Endothelial cell of hepatic sinusoid (primary cell): ENCODE measurements around the gene PNKD.

Source experiments
- in situ Hi-C: cut with HindIII; loops from 2 replicates; pipeline ENCODE4 v1.10.0; 2017; ENCODE audit warnings: low sequenced_read_pairs

PNKD gene

DNA sequence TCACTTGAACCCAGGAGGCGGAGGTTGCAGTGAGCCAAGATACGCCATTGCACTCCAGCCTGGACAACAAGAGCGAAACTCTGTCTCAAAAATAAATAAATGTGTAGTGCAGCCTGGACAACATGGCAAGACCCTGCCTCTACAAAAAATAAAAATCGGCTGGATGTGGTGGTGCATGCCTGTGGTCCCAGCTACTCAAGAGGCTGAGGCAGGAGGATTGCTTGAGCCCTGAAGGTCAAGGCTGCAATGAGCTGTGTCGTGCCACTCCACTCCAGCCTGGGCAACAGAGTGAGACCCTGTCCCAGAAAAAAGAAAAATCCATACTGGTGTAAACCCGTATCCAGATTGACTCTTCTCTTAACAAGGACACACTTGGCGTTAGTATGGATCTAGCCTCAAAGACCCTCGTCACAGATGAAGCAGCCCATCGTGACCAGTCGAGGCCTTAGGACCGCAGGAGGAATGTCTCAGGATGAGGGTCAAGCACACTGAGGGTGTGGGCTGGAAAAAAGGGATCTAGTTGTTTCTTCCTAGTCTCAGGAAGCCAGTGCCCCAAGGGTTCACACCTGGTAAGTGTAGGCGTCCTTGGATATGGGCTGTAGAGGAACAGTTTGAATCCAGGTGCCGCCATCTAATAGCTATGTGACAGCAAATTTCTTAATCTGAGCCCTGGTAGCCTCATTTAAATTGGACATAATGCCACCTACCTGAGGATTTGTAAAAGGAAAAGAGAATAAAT is 13.5 kb upstream of the PNKD start:
- in situ Hi-C loops: no loop called here

DNA sequence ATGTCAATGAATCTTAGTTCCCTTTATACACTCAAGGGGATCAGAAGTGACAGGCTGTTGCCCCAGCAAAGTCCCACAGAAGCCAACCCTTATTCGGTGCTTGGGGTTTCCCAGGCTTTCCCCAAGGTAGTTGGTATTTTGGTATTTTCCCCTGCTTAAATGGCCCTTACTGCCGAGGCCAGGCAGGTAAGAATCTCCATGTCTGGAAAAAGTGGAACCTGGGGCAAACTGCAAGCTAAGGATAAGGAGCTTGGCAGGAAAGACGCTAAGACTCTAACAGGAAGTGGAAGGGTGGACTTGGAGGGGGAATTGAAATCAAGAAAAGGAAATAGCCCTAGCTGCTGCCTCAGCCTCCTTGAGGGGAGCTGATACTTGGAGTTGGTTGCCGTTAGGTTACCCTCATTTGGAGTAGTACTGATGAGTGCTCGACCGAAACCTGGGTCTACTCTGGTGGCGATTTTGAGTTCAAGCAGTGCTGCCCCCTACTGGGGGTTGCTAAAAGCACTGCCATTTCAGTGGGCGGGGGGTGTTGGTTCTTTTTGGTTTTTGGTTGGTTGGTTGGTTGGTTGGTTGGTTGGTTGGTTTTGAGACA is 12.8 kb upstream of the PNKD start:
- in situ Hi-C loops: no loop called here

DNA sequence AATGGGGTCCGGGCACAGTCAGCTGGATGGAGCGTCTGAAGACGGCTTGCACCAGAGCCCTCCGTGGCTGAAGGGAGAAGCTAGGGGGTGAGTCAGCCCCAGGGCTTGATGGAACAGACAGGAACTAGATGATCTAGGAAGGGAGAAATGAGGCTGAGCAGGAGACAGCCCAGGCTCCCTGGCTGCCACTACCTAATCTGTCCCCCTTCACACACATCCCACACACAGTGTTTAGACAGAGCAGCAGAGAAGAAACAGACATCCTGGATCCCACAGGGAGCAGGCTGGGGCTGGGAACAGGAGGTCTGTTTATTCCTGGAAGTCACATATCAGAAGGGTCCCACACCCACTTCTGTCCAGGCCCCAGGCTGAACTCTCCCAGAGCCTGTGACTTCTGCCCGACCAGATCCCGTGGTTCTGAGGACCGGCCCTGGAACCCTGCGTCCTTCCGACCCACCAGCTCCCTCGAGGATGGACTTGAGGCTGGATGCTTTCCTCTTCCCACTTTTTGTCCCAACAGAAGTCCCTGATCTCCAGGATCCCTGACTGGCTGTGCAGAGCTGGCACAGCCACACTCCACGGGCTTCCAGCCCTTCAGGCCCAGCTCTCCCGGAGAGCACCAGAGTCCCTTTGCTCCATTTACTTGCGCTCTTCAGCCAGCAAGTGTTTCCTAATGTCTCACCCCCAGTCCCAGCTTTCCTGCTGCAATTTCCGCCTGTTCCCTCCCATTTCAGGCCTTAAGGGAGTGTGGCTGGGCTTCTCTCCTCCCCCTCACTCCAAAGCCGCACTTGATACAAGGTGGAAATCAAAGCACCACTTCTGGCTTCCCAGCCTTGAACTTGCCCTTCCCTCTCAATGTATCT is 11.0 kb upstream of the PNKD start:
- in situ Hi-C loops: no loop called here

DNA sequence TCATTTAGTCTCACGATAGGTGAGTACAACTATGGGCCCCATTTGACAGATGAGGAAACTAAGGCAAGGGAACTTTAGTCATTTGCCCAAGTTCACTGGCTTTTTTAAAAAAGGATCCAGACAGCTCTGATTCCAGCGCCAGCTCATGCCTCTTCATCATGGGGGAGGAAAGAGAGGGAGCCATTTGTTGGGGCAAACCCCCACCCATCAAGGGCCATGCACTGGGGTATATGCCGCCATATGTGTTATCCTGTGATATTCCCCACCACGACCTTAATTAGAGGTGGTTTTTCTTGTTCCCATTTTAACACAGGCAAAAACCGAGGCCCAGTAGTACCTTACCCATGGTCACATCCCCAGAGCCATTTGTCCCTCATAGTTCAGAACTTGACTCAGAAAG is 10.2 kb upstream of the PNKD start:
- in situ Hi-C loops: no loop called here

DNA sequence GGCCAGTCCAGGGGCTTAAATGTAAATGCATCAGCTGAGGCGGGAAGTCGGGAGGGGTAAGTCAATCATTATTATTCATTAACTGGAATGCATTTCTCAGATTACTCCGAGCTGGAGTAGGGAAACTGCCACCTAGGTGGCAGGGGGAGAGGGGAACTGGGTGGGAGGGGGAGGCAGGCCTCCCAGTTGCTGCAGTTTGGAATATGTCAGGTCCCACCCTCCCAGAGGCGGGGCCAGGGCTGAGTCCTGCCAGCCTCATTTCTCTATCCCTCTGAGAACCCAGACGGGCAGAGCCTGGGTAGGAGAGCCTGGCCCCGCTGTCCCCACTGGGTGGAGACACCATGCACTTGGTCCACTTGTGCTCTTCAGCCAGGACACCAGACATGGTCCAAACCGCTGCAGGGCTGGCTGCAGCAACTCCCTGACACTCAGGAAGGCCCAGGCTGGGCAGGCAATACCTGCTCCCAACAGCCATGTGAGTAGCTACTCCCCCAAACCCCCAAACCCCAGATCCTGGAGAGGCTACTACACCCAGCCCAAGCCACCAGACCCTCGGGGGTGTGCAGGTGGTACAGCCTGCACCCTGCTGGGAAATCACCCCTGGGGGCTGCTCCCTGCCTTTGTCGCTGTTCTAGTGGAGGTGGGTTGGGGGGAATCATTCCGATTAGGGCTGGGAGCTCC is 9.4 kb upstream of the PNKD start, which contains the start of gene GPBAR1:
Gene GPBAR1 (plus strand): TSS at position 274 of the 681 bp plus-strand sequence. CDS start 1,710 bp downstream, outside the sequence.
- in situ Hi-C loops: no loop called here

DNA sequence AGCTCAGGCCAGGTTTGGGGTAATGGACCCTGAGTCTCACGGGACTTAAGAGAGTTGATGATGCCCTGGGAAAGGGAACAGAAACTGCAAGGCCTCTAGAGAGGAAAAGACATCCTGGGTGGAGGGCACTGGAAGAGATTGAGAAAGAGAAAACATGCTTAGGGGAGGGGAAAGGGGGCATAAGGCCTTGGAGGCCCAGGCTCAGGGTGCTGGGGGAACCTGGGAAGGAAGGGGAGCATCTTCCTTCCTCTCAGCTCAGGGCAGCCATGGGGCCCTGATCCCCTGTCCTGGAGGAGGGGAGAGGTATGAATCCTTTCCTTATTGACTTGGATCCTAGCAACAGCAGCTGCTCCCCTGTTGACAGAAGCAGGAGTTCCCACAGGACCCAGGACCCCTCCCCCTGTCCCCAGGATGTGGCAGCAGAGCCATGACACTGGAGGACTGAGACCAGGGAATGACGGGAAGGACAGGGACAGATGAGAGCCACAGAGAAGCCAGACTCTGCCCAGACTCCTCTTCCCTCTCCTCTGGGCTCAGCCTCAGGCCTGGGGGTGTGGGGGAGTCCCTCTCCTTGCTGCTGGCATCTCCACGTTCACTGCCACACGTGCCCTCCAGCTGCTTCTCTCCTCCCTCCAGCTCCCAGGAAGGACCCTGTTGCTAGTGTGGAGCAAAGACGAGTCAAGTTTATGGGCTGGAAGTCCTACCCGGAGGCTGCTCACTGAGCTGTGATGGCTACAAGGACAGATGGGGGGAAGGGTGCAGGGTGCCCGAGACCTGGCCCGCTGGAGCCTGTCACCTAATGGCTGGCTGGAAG is 8.7 kb upstream of the PNKD start:
- in situ Hi-C loops: no loop called here

DNA sequence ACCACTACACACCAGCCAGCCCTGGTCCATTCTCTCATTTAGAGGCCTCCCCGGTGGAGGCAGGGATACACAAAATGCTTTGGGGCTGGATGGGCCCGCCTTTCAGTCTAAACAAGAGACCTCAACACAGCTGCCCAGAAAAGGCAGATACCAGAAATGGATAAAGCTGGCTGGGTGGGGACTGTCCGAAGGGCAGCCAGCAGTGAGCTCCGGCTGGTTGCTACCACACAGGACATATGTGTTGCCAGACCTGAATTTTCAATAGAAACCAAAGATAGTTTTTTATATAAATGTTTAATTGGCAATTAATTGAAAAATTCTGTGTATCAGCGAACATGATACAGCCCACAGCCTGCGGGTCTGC is 8.1 kb upstream of the PNKD start:
- in situ Hi-C loops: no loop called here

DNA sequence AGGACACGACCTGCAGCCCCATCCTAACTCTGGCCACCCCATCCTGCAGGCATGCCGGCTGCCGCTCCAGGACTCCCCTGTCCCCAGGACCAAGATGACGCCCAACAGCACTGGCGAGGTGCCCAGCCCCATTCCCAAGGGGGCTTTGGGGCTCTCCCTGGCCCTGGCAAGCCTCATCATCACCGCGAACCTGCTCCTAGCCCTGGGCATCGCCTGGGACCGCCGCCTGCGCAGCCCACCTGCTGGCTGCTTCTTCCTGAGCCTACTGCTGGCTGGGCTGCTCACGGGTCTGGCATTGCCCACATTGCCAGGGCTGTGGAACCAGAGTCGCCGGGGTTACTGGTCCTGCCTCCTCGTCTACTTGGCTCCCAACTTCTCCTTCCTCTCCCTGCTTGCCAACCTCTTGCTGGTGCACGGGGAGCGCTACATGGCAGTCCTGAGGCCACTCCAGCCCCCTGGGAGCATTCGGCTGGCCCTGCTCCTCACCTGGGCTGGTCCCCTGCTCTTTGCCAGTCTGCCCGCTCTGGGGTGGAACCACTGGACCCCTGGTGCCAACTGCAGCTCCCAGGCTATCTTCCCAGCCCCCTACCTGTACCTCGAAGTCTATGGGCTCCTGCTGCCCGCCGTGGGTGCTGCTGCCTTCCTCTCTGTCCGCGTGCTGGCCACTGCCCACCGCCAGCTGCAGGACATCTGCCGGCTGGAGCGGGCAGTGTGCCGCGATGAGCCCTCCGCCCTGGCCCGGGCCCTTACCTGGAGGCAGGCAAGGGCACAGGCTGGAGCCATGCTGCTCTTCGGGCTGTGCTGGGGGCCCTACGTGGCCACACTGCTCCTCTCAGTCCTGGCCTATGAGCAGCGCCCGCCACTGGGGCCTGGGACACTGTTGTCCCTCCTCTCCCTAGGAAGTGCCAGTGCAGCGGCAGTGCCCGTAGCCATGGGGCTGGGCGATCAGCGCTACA is 7.4 kb upstream of the PNKD start:
- in situ Hi-C loops: no loop called here

DNA sequence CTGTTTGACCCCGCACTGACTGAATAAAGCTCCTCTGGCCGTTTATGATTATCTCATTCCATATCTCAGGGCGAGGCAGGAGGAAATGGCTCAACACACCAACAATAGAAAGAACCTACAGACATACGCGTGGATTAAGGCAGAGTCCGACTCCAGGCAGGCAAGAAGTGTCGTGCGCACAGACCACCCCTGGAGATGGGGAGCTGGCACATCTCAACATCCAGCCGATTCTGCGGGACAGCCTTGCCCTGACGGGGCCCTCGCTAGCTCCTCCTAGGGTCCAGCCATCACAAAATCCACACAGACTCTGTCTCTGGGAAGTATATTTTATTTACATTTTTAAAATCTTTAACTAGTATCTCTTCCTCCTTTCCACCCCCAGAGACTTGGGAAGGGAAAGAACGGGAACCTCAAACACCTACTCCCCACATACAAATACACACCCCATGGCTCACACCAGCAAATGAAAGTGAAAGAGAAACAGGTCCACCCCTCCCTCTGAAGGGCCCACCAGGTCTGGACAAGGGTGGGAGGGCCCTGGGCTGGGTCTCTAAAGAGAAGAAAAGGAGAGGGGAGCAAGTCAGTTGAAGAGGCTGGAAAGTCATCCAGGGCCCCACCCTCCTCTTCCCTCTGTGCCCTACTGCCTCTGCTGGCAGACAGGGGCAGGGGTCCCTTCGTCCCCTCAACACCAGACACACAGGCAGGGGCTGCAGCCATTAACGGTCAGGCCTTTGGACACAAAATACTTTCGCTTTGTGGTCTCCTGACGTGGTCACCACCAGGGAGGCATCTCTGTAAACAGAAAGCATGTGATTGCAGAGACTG is 6.3 kb upstream of the PNKD start:
- in situ Hi-C loops: no loop called here

DNA sequence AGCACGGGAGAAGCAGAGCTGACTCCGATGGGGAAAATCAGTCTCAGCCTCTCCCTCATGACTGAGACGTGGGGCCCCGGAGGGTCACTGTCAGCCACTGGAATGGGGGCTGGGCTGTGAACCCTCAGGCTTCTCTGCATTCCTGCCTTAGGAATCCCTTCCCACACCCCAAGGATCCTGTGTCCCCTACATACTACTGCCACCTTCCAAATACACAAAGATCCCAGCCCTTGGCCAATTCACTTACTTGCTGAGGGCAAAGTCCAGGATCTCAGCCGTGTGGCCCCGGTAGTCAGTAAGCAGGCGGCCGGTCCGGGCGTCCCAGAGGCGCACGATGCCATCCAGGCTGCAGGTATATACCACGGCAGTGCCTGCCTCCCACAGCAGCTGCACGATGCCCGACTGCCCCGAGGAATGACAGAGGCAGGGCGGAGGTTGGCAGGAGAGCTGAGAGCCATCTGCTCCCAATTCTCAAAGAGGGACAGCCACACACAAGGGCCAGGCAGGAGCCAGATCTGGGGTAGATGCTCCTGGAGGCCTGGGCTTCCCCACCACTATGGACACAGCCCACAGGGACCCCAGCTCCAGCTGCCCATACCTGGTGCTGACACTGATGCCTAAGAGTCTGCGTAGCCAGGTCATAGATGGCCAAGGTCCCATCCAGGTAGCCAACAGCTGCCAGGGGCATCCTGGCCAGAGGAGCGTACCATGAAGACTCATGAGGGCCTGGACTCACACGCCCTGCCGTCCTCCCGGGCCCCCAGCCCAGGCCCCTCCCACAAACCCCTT is 5.4 kb upstream of the PNKD start:
- in situ Hi-C loops: no loop called here

DNA sequence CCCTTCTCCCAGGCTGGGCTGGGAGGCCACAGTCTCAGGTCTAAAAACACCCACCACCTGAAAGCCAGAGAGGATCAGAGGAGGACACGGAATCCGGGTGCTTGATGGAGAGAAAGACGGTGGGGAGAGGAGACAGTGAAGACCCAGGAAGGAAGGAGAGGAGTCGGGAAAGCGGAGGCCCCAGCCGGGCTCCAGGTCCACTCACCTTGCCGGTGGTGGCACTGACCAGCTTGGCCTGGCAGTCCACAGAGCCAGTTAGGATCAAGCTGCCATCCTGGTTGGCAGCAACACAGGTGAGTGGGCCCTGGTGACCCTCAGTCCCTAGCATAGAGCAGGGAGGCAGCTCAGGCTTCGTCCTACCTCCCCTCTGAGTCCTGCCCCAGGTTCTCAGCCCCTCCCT is 4.7 kb upstream of the PNKD start:
- in situ Hi-C loops: no loop called here

DNA sequence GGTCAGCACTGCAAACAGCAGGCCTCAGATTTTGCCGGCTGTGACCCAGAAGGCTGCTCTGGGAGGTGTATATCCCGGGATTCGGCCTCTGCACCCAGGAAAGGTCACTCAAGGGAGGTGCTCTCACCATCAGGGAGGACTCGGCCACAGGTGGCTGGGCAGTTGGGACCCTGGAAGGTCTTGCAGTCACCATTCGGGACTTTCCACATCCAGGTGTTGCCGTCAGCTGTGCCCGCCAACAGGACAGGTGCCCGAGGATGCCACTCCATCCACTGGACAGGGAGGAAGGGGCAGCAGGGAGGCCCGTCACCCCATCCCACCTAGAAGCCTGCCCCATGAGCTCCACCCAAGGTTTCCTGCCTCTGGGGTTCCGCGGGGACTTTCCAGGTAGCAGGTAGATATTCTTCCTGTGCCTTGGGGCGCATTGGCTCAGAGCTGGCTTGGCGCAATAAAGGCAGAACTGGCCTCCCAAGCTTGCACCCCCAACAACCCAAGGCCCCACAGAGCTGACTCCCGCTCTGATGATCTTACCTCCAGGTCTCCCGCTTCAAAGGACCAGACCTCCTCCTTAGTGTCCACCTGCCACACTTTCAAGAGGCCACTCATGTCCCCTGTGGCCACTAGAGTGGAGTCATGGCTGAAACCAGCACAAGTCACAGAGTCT is 3.9 kb upstream of the PNKD start:
- in situ Hi-C loops: no loop called here

DNA sequence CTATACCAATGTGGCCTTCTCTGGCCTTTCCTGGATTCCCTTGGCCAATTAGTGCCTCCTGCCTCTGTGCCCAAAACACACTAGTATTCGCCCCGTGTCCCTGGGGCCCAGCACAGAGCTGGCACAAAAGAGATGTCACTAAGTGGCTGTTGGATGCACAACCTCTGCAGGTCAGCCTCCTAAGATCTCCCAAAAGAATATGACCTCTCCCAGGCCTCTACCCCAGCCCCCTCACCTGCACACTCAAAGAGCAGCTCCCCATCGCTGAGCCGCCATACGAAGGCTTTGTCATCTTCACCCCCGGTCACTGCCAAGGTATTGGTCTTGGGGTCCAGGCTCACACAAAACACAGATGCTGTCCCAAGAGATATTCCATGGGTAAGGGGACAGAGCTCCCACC is 3.1 kb upstream of the PNKD start:
- in situ Hi-C loops: no loop called here

DNA sequence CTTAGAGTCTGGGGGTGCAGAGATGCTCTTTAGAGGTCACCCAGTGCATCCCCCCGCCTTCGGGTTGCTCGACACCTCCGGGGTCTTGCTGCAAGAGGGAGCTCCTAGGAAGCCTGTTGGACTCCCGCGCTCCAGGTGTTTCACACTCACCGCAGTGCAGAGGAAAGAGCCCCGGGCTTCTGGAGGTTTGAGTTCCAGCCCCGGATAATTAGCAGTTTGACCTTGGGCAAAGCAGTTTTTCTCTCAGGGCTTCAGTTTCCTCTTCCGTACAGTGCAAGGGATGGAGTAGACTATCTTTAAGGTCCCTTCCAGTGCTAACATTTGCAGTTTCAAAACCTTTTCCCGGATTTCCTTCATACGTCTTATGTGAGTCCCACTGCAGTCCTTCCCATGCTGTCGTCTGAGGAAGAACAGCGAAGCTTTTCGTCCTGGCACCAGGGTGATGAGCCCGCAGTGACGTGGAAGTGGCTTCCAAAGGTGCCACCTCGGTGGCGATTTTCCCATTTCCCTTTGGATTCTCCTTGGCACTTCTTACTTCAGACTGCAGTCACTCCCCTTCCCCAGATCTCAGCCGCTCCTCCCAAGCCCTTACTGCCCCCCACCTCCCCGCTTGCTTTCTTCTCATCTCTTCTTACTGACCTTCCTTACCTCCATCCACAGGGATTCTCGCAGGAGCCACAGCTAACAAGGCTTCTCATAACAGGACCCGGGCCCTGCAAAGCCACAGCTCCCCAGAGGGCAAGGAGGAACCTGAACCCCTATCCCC is 585 bp downstream of the PNKD start:
- in situ Hi-C loops: loop anchor here (5.0 kb wide), 1 partner anchor 36 kb away; no protein-coding TSS in a partner anchor

DNA sequence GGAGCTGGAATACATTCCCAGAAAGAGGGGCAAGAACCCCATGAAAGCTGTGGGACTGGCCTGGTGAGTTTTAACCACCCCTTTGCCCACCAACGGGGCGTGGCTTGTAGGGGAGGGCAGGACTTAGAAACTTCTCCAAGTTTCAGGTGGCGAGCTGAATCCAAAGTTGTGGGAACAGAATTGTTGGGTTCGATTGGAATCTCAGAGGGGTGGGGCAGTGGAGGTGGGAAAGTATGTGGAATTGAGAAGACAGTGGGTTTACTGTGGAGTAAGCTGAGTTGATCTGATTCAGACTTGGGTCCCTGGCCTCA is 1.1 kb downstream of the PNKD start:
- in situ Hi-C loops: loop anchor here (5.0 kb wide), 1 partner anchor 36 kb away; no protein-coding TSS in a partner anchor

DNA sequence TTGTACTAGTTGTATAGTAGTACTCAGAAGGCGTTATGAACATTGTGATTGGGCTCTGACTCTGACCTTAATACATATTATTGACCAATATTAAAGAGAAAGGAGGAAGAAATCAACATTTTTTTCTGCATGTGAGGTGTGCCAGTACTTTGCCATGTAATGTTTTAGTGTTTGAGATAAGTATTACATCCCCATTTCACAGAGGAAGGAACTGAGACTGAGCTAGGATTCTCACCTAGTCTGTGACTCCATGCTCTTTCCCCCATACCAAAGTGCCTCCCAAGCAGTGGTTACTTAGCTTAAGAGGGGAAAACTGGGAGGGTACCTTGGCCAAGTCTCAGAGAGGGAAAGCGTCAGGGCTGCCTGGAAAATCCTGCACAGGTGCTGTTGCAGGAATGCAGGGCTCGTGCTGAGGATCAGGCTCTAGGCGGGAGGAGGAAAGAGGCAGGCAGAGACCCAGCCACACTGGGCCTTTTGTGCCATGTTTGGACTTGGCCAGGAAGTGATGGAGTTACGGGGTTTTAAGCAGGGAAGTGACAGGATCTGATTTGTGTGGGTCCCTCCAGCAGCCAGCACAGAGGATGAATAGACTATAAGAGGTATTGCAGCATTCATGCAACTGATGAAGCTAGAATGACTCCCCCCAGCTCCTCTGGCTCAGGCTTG is 1.7 kb downstream of the PNKD start:
- in situ Hi-C loops: loop anchor here (5.0 kb wide), 1 partner anchor 35 kb away; no protein-coding TSS in a partner anchor
